ENCODE data around the gene CPED1.

Gene CPED1

GRCh38 chr7:121012919-121013318 is 24.4 kb downstream of the CPED1 start:
- H3K27ac ChIP-seq (ENCODE audit: insufficient read depth, low read length, poor library complexity, severe bottlenecking), result no peak overlapping the region

GRCh38 chr7:121015560-121015959 is 27.0 kb downstream of the CPED1 start:
- H3K9me3 ChIP-seq (ENCODE audit: control insufficient read depth, low read length), result no peaks in the 10 kb centered on the region
- H3K4me3 ChIP-seq (ENCODE audit: insufficient read depth, low read depth, low read length, poor library complexity, severe bottlenecking), result no peak overlapping the region
- no peaks in the 10 kb centered on the region for H3K27me3 ChIP-seq (replicated peaks; ENCODE audit: control insufficient read depth, insufficient read depth, low read length, poor library complexity, severe bottlenecking)
- H3K4me1 ChIP-seq (ENCODE audit: control insufficient read depth, insufficient read depth, low read length, poor library complexity, severe bottlenecking), result no peaks in the 10 kb centered on the region
- no peaks in the 10 kb centered on the region for H3K36me3 ChIP-seq (ENCODE audit: control insufficient read depth, insufficient read depth, low read length)
- no peak overlapping the region for H3K27ac ChIP-seq (ENCODE audit: insufficient read depth, low read length, poor library complexity, severe bottlenecking)
- DNase-seq, result no peak

More at GRCh38 chr7:121012919-121013318, 24.4 kb downstream of the CPED1 start:
- no peaks in the 10 kb centered on the region for H3K27me3 ChIP-seq (replicated peaks; ENCODE audit: control insufficient read depth, insufficient read depth, low read length, poor library complexity, severe bottlenecking)
- H3K4me3 ChIP-seq (ENCODE audit: insufficient read depth, low read depth, low read length, poor library complexity, severe bottlenecking), result no peak overlapping the region
- H3K9me3 ChIP-seq (ENCODE audit: control insufficient read depth, low read length), result no peaks in the 10 kb centered on the region
- no peaks in the 10 kb centered on the region for H3K4me1 ChIP-seq (ENCODE audit: control insufficient read depth, insufficient read depth, low read length, poor library complexity, severe bottlenecking)
- DNase-seq, result no peak
- no peaks in the 10 kb centered on the region for H3K36me3 ChIP-seq (ENCODE audit: control insufficient read depth, insufficient read depth, low read length)

- no peaks in the 10 kb centered on the region for H3K4me1 ChIP-seq (ENCODE audit: control insufficient read depth, insufficient read depth, low read length, poor library complexity, severe bottlenecking)
- no peaks in the 10 kb centered on the region for H3K36me3 ChIP-seq (ENCODE audit: control insufficient read depth, insufficient read depth, low read length)
- no peaks in the 10 kb centered on the region for H3K27me3 ChIP-seq (replicated peaks; ENCODE audit: control insufficient read depth, insufficient read depth, low read length, poor library complexity, severe bottlenecking)
- DNase-seq, result no peak
- H3K9me3 ChIP-seq (ENCODE audit: control insufficient read depth, low read length), result no peaks in the 10 kb centered on the region
- no peak overlapping the region for H3K27ac ChIP-seq (ENCODE audit: insufficient read depth, low read length, poor library complexity, severe bottlenecking)
- no peak overlapping the region for H3K4me3 ChIP-seq (ENCODE audit: insufficient read depth, low read depth, low read length, poor library complexity, severe bottlenecking)
Measured at GRCh38 chr7:121016966-121017365, 28.5 kb downstream of the CPED1 start.

GRCh38 chr7:121017586-121017985 is 29.1 kb downstream of the CPED1 start:
- Histone ChIP-seq H3K36me3 (ENCODE audit: control insufficient read depth, insufficient read depth, low read length) (no peaks in the 10 kb centered on the region), H3K9me3 (ENCODE audit: control insufficient read depth, low read length) (no peaks in the 10 kb centered on the region), H3K4me1 (ENCODE audit: control insufficient read depth, insufficient read depth, low read length, poor library complexity, severe bottlenecking) (no peaks in the 10 kb centered on the region), H3K27ac (ENCODE audit: insufficient read depth, low read length, poor library complexity, severe bottlenecking) (no peak overlapping the region), H3K27me3 (replicated peaks; ENCODE audit: control insufficient read depth, insufficient read depth, low read length, poor library complexity, severe bottlenecking) (no peaks in the 10 kb centered on the region), H3K4me3 (ENCODE audit: insufficient read depth, low read depth, low read length, poor library complexity, severe bottlenecking) (no peak overlapping the region)
- no peak for DNase-seq

GRCh38 chr7:121019018-121019417 is 30.5 kb downstream of the CPED1 start:
- no peaks in the 10 kb centered on the region for H3K4me1 ChIP-seq (ENCODE audit: control insufficient read depth, insufficient read depth, low read length, poor library complexity, severe bottlenecking)
- no peak overlapping the region for H3K27ac ChIP-seq (ENCODE audit: insufficient read depth, low read length, poor library complexity, severe bottlenecking)
- no peaks in the 10 kb centered on the region for H3K27me3 ChIP-seq (replicated peaks; ENCODE audit: control insufficient read depth, insufficient read depth, low read length, poor library complexity, severe bottlenecking)
- DNase-seq, result no peak
- no peaks in the 10 kb centered on the region for H3K9me3 ChIP-seq (ENCODE audit: control insufficient read depth, low read length)
- H3K4me3 ChIP-seq (ENCODE audit: insufficient read depth, low read depth, low read length, poor library complexity, severe bottlenecking), result no peak overlapping the region
- no peaks in the 10 kb centered on the region for H3K36me3 ChIP-seq (ENCODE audit: control insufficient read depth, insufficient read depth, low read length)

- Histone ChIP-seq H3K27me3 (replicated peaks; ENCODE audit: control insufficient read depth, insufficient read depth, low read length, poor library complexity, severe bottlenecking) (no peaks in the 10 kb centered on the region), H3K36me3 (ENCODE audit: control insufficient read depth, insufficient read depth, low read length) (no peaks in the 10 kb centered on the region), H3K9me3 (ENCODE audit: control insufficient read depth, low read length) (no peaks in the 10 kb centered on the region), H3K4me3 (ENCODE audit: insufficient read depth, low read depth, low read length, poor library complexity, severe bottlenecking) (no peak overlapping the region), H3K27ac (ENCODE audit: insufficient read depth, low read length, poor library complexity, severe bottlenecking) (no peak overlapping the region), H3K4me1 (ENCODE audit: control insufficient read depth, insufficient read depth, low read length, poor library complexity, severe bottlenecking) (no peaks in the 10 kb centered on the region)
- DNase-seq, result no peak
Measured at GRCh38 chr7:121020249-121020988, 31.9 kb downstream of the CPED1 start.

GRCh38 chr7:121020989-121021969 is 32.8 kb downstream of the CPED1 start:
- Histone ChIP-seq H3K4me3 (ENCODE audit: insufficient read depth, low read depth, low read length, poor library complexity, severe bottlenecking) (no peak overlapping the region), H3K4me1 (ENCODE audit: control insufficient read depth, insufficient read depth, low read length, poor library complexity, severe bottlenecking) (no peaks in the 10 kb centered on the region), H3K9me3 (ENCODE audit: control insufficient read depth, low read length) (no peaks in the 10 kb centered on the region), H3K27ac (ENCODE audit: insufficient read depth, low read length, poor library complexity, severe bottlenecking) (no peak overlapping the region), H3K27me3 (replicated peaks; ENCODE audit: control insufficient read depth, insufficient read depth, low read length, poor library complexity, severe bottlenecking) (no peaks in the 10 kb centered on the region), H3K36me3 (ENCODE audit: control insufficient read depth, insufficient read depth, low read length) (no peaks in the 10 kb centered on the region)
- DNase-seq, result no peak

- Histone ChIP-seq H3K4me1 (ENCODE audit: control insufficient read depth, insufficient read depth, low read length, poor library complexity, severe bottlenecking) (no peaks in the 10 kb centered on the region), H3K27ac (ENCODE audit: insufficient read depth, low read length, poor library complexity, severe bottlenecking) (no peak overlapping the region), H3K9me3 (ENCODE audit: control insufficient read depth, low read length) (no peaks in the 10 kb centered on the region), H3K27me3 (replicated peaks; ENCODE audit: control insufficient read depth, insufficient read depth, low read length, poor library complexity, severe bottlenecking) (no peaks in the 10 kb centered on the region), H3K4me3 (ENCODE audit: insufficient read depth, low read depth, low read length, poor library complexity, severe bottlenecking) (no peak overlapping the region), H3K36me3 (ENCODE audit: control insufficient read depth, insufficient read depth, low read length) (no peaks in the 10 kb centered on the region)
- DNase-seq, result no peak
Measured at GRCh38 chr7:121023194-121023593, 34.7 kb downstream of the CPED1 start.

- Histone ChIP-seq H3K36me3 (ENCODE audit: control insufficient read depth, insufficient read depth, low read length) (no peaks in the 10 kb centered on the region), H3K27ac (ENCODE audit: insufficient read depth, low read length, poor library complexity, severe bottlenecking) (no peak overlapping the region), H3K4me3 (ENCODE audit: insufficient read depth, low read depth, low read length, poor library complexity, severe bottlenecking) (no peak overlapping the region), H3K27me3 (replicated peaks; ENCODE audit: control insufficient read depth, insufficient read depth, low read length, poor library complexity, severe bottlenecking) (no peaks in the 10 kb centered on the region), H3K9me3 (ENCODE audit: control insufficient read depth, low read length) (no peaks in the 10 kb centered on the region), H3K4me1 (ENCODE audit: control insufficient read depth, insufficient read depth, low read length, poor library complexity, severe bottlenecking) (no peaks in the 10 kb centered on the region)
- DNase-seq, result no peak
Measured at GRCh38 chr7:121023683-121024511, 35.4 kb downstream of the CPED1 start.
